Activated CD8-positive, alpha-beta memory T cell treated with anti-CD3 and anti-CD28 coated beads, Interleukin-2, amount 50 U/mL, for 24 hours (primary cell): ENCODE measurements around the gene METTL24.

Experiments used
- DNase-seq: peaks from one replicate; pipeline ENCODE4 v3.0.0-alpha.2; 2020; ENCODE audit errors: extremely low read depth

METTL24 gene, protein sequence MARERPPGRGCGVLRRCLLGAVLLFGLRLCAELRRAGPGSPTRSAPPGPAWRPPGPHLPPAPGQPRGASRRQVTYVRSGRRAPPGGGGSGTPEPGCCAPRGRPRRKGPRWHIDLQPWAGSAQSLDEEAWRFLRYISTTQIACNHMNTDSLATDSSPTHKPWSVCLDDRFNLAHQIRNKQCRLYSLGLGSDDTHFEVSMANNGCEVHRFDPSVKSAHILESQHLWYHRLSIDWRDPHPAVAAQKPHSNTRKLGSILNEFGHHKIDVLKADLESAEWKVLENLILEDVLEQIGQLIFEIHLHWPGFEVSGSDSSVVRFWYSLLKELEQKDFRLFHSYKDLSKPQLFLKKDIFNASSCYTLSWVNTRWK

DNA sequence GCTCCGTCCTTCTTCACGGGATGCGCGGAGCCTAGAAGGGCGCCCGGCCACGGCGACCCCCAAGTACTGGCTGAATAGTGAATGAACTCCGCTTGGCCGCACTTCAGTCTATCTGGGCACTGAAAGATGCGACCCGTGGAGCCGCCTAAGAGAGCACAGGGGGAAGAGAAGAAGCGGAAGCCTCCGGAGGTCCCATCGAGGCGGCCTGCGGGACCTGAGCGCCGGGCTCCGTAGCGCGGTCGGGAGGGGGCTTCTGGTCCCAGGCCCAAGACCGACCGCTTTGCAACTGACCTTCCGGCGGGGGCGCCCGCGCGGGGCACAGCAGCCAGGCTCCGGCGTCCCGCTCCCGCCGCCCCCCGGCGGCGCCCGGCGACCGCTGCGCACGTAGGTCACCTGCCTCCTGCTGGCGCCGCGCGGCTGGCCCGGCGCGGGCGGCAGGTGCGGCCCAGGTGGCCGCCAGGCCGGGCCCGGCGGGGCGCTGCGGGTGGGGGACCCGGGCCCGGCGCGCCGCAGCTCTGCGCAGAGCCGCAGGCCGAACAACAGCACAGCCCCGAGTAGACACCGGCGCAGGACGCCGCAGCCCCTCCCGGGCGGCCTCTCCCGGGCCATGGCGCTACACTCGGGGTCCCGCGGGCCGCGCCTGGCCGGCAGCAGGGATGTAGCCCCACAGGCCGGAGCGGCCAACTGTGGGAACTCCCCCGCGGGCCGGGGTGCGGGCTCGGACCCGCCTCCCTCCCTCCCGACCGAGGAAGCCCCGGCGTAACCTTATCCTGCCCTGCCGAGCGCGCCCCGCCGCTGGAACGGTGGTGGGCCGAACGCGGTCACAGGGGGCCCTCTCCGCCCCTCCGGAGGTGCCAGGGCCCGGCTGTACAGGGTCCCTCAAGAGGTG lies at the start of gene METTL24:
METTL24 (minus strand) TSS at position 686 of the 889 bp plus-strand sequence; CDS start at position 609, 77 bp downstream.
- DNase-seq = no peak

DNA sequence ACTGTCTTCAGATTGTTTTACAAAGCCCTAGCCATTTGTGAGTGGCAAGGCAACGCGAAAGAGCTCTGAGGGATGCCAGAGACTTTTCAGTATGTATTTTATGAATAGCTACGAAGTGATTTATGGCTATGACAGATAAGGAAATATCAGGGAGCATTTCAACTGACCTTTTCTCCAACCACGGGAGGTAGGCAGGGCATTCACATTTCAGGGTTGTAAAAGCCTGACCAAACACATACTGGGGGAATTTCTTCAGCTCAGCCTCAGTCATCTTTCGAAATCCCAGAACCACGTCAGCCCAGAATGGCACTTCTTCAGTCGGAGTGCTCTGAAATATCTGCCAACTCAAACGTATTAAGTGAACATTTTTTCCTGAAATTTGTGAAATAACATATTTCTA lies 46.5 kb upstream of the METTL24 start:
- no peak for DNase-seq

DNA sequence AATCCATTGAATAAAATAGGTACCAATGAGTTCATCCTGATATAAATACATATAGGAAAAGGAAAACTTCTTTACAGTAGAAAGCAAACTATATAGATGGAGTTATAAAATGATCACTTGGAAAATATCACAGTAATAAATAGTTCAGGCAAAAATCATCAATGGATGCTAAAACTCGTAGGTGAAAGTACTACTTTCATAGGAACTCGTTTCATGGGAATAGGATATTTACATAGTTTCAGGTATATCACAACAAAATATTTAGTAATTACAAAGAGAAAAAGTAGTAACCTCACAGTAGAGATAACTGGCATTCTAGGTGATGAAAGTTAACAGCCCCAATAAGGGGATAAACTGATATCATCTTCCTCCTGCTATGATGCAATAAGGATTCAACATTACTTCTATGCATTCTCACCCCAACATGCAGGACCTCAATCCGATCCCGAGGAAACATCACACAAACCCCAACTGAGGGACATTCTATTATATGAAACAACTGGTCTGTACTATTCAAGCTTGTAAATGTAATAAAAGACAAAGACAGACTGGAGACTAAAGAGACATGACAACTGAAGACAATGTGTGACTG lies 43.5 kb upstream of the METTL24 start:
- no peak for DNase-seq

DNA sequence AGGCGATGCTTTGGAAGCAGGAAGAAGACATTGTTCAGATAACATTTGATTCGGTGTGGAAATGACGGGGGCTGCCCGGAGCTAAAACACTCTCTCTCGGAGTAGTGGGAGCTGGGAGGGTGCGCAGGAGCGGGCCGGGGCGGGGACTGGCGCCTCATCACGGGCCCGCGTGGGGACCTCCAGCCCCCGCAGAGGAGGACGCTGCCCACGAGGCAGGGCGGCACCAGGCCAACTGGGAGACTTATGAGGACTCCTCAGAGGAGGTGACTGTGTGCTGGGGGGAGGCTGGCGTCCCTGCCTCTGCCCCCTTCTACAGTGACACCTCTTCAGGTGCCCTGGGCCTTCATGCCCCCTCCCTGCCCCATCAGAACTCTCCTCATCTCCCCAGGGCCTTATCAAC lies 42.1 kb upstream of the METTL24 start:
- no peak for DNase-seq

DNA sequence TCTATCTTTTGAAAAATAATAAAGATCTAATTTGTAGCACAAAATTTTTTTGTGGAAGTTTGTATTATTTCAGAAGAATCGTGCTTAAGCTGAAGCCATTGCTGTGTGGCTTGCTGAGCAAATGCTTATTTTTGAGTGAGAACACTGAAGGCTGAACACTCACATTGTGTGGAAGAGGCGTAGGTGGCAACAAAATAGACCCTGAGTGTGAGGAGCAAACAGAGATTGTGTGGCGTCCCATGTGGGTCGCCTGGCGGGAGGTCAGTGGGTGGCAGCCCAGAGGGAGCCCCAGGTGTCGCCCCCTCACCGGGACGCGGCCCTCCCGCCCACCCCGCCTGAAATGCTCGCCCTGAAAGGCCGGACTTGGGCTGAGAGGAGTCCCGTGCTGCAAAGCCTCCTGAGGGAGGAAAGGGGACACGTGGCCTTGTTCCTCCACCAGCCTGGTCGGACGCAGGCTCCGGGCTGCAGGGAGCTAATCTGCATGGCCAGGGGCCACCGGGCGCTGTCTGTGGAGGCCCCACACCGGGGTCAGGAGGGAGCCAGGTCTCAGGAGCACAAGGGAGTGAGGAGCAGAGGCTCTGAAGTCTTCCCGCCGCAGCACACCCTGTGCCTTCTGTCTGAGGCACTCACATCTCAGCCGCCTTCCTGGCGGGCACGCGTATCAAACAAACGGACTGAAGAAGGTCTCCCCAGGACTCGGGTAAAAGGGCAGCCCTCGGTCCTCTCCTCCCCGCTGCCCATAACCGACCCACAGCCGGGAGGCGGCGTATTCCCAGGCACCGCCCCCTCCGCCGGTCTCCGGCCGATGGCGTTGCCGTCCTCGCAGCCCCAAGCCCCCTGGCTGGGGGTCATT lies 41.3 kb upstream of the METTL24 start:
- DNase-seq = no peak

DNA sequence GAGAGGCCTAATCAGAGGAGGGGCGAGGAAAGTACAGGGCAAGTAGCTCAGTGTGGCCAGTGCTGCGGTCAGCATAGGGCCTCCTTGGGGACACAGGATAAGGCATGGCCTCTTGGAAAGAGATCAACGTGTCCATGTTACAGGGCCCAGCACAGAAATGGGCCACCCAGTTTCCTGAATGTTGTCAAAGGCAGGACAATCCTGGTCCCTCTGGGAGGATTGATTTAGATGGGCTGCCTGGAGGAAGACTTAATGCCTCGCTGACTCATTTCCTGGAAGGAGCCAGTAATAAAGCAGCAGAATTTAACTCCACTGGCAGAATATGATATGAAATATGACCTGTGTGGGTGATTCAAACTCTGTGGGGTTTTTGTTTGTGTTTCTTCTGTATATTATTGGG lies 40.6 kb upstream of the METTL24 start:
- no peak for DNase-seq

DNA sequence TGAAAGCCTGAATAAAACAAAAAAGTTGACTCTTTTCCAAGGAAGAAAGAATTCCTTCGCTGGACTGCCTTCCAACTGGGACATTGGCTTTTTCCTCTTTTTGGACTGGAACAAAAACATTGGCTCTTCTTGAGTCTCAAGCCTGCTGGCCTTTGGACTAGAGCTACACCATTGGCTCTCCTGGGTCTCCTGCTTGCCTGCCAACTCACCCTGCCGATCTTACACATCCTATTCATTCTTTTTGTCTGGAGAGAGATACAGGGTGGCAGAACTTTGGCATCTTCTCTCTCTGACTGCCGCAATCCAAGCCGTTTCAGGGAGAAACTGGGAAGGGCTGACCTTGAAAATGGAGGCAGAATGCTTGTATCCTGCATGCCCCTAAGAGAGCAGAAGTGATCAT lies 37.1 kb upstream of the METTL24 start:
- no peak for DNase-seq

DNA sequence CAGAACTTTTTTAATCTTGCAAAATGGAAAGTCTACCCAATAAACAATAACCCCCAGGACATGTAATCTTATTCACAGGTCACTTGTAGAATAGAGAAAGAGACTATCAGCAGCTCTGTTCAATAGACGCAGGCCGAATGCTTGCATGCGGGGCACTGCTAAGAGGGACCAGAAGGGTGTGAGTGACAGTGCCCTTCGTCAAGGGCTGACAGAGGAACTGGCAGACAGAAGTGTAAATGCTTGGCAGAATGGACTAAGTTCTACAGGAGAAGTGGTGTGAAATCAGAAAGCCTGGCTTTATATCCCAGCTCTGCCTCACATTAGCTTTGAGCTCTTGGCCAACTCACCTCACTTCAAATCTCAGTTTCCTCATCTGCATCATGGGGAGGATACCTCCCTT lies 36.3 kb upstream of the METTL24 start:
- no peak for DNase-seq

DNA sequence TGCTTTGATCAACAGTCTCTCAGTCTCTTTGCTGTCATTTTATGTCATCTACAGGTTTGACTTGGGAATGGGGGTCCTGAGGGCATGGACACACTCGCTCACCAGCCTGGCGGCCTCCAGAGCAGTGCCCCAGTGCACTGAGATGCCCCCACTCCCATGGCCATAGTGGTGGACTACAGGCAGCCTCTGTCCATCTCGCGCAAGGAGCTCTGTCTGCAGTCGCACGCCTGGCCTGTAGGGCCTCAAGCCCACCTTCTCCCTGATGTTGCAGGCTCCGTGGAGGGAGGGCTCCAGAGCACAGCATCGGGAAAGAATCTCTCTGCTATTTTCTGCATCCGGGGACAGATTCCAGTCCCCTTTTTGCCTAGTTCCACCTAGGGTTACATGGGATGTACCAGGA lies 34.6 kb upstream of the METTL24 start:
- DNase-seq = no peak

DNA sequence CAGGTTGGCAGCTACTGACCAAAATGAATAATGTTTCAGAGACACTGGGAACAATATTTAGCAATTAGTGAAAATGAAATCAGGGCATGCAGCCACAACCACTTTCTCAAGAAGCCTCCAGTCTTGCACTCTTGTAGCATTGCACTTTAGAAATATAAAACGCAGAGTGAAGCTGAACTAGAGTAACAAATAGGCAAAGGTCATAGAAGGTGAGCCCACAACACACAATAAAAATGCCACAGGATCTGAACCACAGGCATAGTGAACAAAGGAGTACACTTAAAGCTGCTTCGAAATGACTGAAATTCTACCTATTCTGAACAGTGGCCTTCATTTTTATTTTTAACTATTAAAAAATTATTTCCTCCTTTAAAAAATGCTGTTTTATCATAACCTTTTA lies 32.3 kb upstream of the METTL24 start:
- DNase-seq = no peak

DNA sequence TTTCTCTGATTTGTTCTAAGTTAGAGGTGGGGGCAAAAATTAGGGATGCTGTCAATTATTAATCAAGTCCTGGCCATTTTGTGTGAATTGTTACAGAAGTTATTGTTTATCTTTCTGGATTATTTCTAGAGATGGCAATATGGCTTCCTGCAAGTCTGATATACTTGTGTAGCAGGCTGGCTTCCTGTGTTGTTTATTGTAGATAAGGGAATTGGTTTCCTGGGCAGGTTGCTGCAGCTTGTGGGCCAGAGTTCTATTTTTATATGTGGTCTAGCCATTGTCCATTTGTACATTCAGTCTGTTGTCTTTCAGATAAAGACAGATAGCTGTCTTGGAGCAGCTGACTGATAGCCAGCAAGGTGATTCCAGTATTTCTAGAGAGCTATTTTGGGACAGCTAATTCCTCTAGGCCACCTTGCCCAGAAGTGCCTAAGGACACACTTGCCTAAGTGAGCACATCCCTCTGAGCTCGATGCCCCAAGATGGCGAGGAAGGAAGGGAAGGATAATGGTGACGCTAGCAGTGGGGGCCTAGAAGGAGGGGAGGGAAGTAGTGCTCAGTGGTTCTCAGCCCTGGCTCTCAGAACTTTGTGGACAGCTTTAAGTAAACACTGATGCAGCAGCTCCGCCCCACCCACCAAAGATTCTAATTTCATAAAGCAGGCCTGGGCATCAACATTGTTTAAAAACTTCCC lies 31.7 kb upstream of the METTL24 start:
- DNase-seq = no peak

DNA sequence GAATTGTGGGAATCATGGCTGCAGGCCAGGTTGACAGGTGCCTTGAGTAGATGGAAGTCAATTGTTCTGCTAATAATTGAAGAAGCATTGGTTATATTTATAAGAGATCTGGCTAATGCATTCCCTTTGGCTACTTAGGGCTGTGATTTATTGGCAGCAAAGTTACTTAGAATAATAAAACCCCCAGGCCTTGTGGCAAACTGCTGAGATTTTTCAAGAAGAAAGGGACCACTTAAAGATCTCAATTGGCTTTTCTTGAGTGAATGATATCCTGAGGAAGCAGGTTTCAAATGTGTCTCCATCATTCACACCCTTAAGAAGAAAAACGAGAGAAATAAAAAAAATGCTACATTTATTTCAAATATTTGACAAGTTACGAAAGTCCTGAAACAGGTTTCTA lies 29.8 kb upstream of the METTL24 start:
- no peak for DNase-seq

DNA sequence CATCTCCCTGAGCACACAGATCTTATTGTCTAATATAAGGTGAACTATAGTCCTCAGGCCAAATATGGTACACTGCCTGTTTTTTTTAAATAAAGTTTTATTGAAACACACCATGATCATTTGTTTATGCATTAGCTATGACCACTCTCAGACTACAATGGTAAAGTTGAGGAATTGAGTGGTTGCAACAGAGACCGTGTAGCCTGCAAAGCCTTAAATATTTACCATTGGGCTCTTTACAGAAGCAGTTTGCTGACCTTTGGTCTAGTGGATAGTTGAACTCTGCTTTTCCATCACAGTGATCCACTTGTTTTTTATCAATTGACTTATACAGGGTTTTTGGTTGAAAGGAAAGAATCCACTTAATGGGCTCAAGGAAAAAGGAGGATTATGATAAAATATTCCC lies 27.3 kb upstream of the METTL24 start:
- no peak for DNase-seq

DNA sequence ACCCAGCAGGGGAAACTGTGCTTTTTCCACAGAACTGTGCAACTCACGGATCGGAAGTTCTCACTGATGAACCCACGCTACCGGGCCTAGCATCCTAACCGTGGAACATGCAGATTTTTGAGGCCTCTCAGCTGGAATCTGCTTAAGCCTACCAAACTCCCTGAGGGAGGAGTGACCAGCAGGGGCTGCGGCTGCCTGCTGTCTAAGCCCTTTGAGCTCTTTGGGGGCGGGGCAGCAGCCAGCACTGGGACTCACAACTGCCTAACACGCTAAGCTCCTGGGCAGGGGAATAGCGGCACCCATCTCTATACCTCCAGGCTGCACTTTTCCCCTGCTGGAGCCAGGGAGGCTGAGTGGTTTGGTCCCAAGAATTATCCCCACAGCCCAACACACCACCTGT lies 20.4 kb upstream of the METTL24 start:
- DNase-seq = no peak

DNA sequence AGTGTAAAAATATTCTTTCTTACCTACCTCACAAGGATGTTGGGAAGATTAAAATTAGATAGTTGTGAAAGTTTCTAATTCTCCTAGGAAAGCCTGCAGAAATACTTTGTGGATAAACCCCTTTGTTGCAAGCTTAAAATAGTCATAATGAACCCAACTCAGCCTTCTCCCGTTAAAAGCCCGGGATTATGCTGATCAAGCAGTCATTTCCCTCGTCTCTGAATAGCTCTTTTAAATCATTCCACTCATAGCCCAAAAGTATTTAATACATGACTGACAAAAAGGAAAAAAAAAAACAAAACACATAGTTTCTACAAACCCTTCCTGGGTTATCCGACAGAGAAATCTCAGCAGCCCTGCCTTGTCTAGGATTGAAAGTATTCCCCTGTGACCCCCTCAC lies 10.9 kb upstream of the METTL24 start:
- DNase-seq = no peak

DNA sequence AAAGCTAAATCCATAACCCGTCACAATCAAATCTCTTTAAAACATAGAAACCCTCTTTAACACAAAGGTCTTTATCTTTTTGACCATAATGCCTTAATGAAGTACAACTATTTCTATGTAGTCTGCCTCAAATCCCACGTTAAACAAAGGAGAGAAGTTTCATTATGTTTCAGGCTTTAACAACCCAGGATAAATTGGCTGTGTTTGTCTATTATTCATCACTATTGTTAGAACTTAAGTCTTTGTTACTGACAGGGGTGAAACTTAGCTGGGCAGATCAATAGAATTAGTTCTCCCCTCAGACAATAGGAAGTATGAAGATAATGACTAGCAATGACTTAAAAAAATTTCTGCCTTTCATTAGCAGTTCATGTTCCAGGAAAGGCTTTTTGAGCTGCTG lies 10.1 kb upstream of the METTL24 start:
- no peak for DNase-seq

DNA sequence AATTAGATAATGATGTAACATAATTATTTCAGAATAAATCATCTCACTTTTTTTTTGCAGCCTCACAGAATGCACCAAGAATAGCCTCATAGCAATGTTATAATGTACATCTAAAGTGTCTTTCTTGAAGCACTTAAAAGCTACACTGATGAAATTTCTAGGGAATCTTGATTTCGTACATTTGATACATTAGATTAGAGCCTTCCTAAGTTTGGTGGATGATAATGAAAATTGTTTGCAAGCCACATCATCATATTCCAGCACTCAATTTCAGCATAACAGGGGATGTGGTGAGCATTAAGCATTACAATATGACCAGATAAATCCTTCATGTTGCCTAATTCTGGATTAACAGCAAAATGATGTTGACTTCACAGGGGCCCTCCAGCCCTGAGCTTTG lies 9.7 kb upstream of the METTL24 start:
- no peak for DNase-seq

DNA sequence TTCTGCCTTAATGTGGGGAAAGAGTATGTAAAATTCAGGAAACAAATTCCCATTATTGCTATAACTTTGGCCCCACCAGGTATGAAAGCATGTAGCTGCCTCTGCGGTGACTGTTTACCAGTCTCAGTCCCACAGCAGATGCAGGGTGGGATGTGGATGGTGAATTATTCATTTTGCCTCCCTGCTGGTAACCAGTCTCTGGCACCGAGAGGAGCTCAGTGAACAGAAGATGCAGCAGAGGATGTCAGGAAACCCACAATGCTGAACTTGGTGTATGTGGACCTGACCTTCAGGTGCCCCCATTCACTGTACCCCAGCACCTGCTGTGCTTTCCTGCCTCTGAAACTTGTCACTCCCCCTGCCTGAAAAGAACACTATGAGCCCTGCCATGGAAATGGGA lies 8.8 kb upstream of the METTL24 start:
- no peak for DNase-seq

DNA sequence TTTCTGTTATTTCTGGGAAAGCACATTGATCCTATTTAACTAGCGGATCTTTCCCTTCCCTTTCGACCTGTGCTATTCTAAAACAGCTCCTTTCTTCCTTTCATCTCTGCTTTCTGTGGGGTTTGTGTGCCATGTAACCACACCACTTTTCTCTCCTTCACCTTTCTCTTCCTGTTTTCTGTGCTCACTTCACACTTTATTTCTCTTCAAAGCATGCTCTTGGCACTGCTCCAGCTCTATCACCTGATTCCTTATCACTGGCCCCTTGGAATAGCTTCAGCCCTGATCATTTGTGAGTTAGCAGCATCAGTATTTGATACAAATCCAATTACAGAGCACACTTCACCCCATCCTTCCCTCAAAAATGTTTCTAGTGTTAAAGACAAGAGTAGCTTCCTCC lies 8.1 kb upstream of the METTL24 start:
- DNase-seq = no peak

DNA sequence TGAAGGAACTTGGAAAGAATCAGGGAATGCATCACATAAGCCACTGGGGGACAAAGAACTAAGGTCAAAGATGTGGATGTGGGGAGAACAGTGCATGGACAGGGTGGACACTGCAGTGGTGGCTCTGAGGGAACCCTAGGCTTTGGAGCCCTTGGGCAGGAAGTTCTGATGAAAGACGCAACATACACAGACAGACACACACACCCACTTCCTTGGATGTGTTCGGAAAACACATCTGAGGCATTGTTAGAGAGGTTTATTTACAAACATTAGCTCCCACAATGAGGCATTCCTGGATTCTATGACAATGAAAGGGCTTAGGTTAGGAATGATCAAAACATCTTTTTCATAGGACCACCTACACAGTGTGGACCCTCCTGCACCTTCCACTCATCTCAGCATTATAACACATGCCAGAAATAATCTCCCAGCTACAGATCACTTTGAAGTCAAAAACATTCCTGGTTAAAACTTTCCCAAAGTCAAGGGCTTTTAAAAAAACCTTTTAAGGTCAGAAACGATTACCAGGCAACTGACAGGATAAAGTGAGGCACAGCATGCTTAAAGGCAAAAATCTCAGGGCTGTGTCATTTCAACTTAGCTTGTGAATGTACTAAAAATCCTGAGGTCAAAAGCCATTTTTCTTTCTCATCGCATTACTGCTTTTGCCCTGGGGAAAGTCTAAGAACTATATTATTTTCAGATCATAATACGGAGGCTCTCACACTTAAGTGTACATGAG lies 6.4 kb upstream of the METTL24 start:
- DNase-seq = no peak

DNA sequence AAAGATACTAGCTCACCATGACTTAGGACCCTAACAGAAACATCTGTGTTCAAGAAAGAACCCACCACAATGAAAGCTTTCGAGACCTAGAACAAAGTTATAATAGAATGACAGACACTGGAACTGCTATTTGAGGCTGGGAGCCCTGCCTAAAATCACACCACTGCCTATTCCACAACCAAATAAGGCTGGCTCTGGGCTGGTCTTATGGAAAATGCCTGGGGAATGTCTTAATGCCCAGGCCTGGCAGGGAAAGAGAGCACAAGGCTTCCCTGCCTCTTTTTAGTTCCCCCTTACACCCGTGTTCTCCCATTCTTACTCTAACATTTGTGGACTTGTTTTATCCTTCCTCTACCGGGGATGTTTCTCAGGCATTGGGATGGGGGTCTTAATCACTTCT lies 5.6 kb upstream of the METTL24 start:
- DNase-seq = no peak
